ENCODE results near the gene SETDB2.
"Not testable (repeated sequence)": the region's sequence is repeated elsewhere in the genome, so short reads cannot be mapped to it uniquely, and the experiment has no call there.

SETDB2 gene

GRCh38 chr13:49488563-49488962, 44.5 kb downstream of the SETDB2 start:
- peak; percentile 38 for FAIRE-seq

- no peak for FAIRE-seq
Observed at GRCh38 chr13:49494645-49495044, 50.6 kb downstream of the SETDB2 start.

GRCh38 chr13:49495783-49496762, 52.0 kb downstream of the SETDB2 start, which contains the start of gene PHF11:
TSS of gene PHF11 (plus strand) at chr13:49495953. CDS start at chr13:49496002, 49 bp downstream.
- FAIRE-seq: no peak

- FAIRE-seq: not testable (repeated sequence)
Observed at GRCh38 chr13:49496837-49497236, 52.8 kb downstream of the SETDB2 start.

- FAIRE-seq: no peak
Observed at GRCh38 chr13:49497272-49497671, 53.2 kb downstream of the SETDB2 start.

- no peak for FAIRE-seq
Observed at GRCh38 chr13:49498206-49498605, 54.1 kb downstream of the SETDB2 start.

- no peak for FAIRE-seq
Observed at GRCh38 chr13:49499889-49500660, 56.0 kb downstream of the SETDB2 start.

GRCh38 chr13:49502954-49503353, 58.9 kb downstream of the SETDB2 start:
- FAIRE-seq: no peak

GRCh38 chr13:49503951-49504350, 59.9 kb downstream of the SETDB2 start:
- no peak for FAIRE-seq

GRCh38 chr13:49512578-49512977, 68.5 kb downstream of the SETDB2 start:
- FAIRE-seq: no peak

- no peak for FAIRE-seq
Observed at GRCh38 chr13:49516467-49516866, 72.4 kb downstream of the SETDB2 start.

- no peak for FAIRE-seq
Observed at GRCh38 chr13:49517461-49517860, 73.4 kb downstream of the SETDB2 start.

GRCh38 chr13:49521224-49521623, 77.2 kb downstream of the SETDB2 start:
- no peak for FAIRE-seq

- no peak for FAIRE-seq
Observed at GRCh38 chr13:49524740-49525501, 80.8 kb downstream of the SETDB2 start.

GRCh38 chr13:49527123-49527522, 83.0 kb downstream of the SETDB2 start:
- no peak for FAIRE-seq

- FAIRE-seq: no peak
Observed at GRCh38 chr13:49528161-49528560, 84.1 kb downstream of the SETDB2 start.

GRCh38 chr13:49530457-49530856, 86.4 kb downstream of the SETDB2 start:
- no peak for FAIRE-seq

GRCh38 chr13:49532593-49532992, 88.5 kb downstream of the SETDB2 start:
- no peak for FAIRE-seq

- FAIRE-seq: no peak
Observed at GRCh38 chr13:49533011-49533410, 88.9 kb downstream of the SETDB2 start.

- FAIRE-seq: no peak
Observed at GRCh38 chr13:49533591-49534269, 89.7 kb downstream of the SETDB2 start.

- FAIRE-seq: no peak
Observed at GRCh38 chr13:49536144-49536873, 92.2 kb downstream of the SETDB2 start.

- FAIRE-seq: no peak
Observed at GRCh38 chr13:49538404-49538803, 94.3 kb downstream of the SETDB2 start.

Measured in islet of Langerhans (tissue), 1 donor.